Neural progenitor cell (in vitro differentiated cells): ENCODE measurements around the gene HTR1D. TPM values are rescaled to one million over a fixed set of nuclear protein-coding genes. Genes with fewer than 3 reads are reported as not detected.

Experiments
- DNase-seq: peaks from one replicate; pipeline ENCODE4 v3.0.0-alpha.2; 2016; ENCODE audit warnings: low spot score
- H2AFZ ChIP-seq: fragments of 200-600 bp; sonication (generic); replicated peaks from 2 replicates; pipeline ENCODE4 v1.6.1; 2016; ENCODE audit warnings: antibody characterized with exemption
- H3F3A ChIP-seq: fragments of 200-600 bp; sonication (generic); 2 replicates; pipeline ENCODE4 v1.6.1; 2016; ENCODE audit warnings: antibody characterized with exemption, low read depth
- H3K27ac ChIP-seq: fragments of 200-600 bp; sonication (generic); 2 replicates; pipeline ENCODE4 v1.5.1; 2016; ENCODE audit warnings: mild to moderate bottlenecking
- H3K27me3 ChIP-seq: fragments of 200-600 bp; sonication (generic); 2 replicates; pipeline ENCODE4 v1.6.1; 2016; ENCODE audit warnings: mild to moderate bottlenecking, moderate library complexity
- H3K36me3 ChIP-seq: fragments of 200-600 bp; sonication (generic); 2 replicates; pipeline ENCODE4 v1.5.1; 2016
- H3K4me1 ChIP-seq: fragments of 200-600 bp; sonication (generic); 2 replicates; pipeline ENCODE4 v1.6.1; 2016; ENCODE audit warnings: mixed run types
- H3K4me2 ChIP-seq: fragments of 200-600 bp; sonication (generic); 2 replicates; pipeline ENCODE4 v1.6.1; 2016
- H3K4me3 ChIP-seq: fragments of 200-600 bp; sonication (generic); 2 replicates; pipeline ENCODE4 v1.5.1; 2016
- H3K79me2 ChIP-seq: fragments of 200-600 bp; sonication (generic); 2 replicates; pipeline ENCODE4 v1.6.1; 2016; ENCODE audit warnings: low read depth
- H3K9ac ChIP-seq: fragments of 200-600 bp; sonication (generic); 2 replicates; pipeline ENCODE4 v1.6.1; 2016
- H3K9me3 ChIP-seq: fragments of 200-600 bp; sonication (generic); 2 replicates; pipeline ENCODE4 v1.5.1; 2016; ENCODE audit warnings: low read depth
- H4K20me1 ChIP-seq: fragments of 200-600 bp; sonication (generic); 2 replicates; pipeline ENCODE4 v1.6.1; 2016; ENCODE audit warnings: low read depth
- H3K27ac Mint-ChIP-seq: 3 replicates; pipeline ENCODE4 v1.8.0; 2021; ENCODE audit warnings: mixed read lengths
- H3K27me3 Mint-ChIP-seq: 2 replicates; pipeline ENCODE4 v1.8.0; 2022; ENCODE audit warnings: low read depth, mild to moderate bottlenecking, inconsistent platforms, moderate library complexity, mixed read lengths; ENCODE audit not compliant: insufficient read depth
- H3K36me3 Mint-ChIP-seq: 3 replicates; pipeline ENCODE4 v1.8.0; 2021; ENCODE audit warnings: mixed read lengths
- H3K4me1 Mint-ChIP-seq: 3 replicates; pipeline ENCODE4 v1.8.0; 2021; ENCODE audit warnings: mixed read lengths
- H3K4me3 Mint-ChIP-seq: 3 replicates; pipeline ENCODE4 v1.8.0; 2021; ENCODE audit warnings: mild to moderate bottlenecking, moderate library complexity, mixed read lengths
- H3K9me3 Mint-ChIP-seq: 3 replicates; pipeline ENCODE4 v1.8.0; 2020; ENCODE audit warnings: mixed read lengths
- CTCF ChIP-seq: fragments of 200-600 bp; sonication (generic); IDR thresholded peaks from 2 replicates; pipeline ENCODE4 v1.5.1; 2017; ENCODE audit warnings: antibody characterized with exemption, mild to moderate bottlenecking
- EZH2 ChIP-seq: fragments of 200-600 bp; sonication (generic); IDR thresholded peaks from 2 replicates; pipeline ENCODE4 v1.6.1; 2017; ENCODE audit warnings: antibody characterized with exemption, mild to moderate bottlenecking, moderate library complexity
- EZH2phosphoT487 ChIP-seq: fragments of 200-600 bp; sonication (generic); IDR thresholded peaks from 2 replicates; pipeline ENCODE4 v1.6.1; 2017; ENCODE audit warnings: antibody characterized with exemption
- total RNA-seq: library from RNA; depleted of rRNA; stranded (reverse); fragments of >200 nt; gene quantifications from 2 replicates; pipeline ENCODE4 v1.2.3, GENCODE V29; 2015; ENCODE audit warnings: low replicate concordance

HTR1D gene
- total RNA-seq, 1 donor from 2014 or later, result 1.1 TPM

- peaks cover 4% of the 10 kb centered on the region for H3K36me3 Mint-ChIP-seq
- no peaks in the 10 kb centered on the region for H4K20me1 ChIP-seq
- peaks cover 5% of the 10 kb centered on the region for H3K27me3 Mint-ChIP-seq
- H3K79me2 ChIP-seq, result no peaks in the 10 kb centered on the region
- H3K4me3 ChIP-seq, result no peak overlapping the region
- peak overlapping the region; percentile 15 for H3K27ac Mint-ChIP-seq
- peaks cover 6% of the 10 kb centered on the region for H3F3A ChIP-seq
- H3K9ac ChIP-seq, result no peak overlapping the region
- H3K27me3 ChIP-seq, result no peaks in the 10 kb centered on the region
- H2AFZ ChIP-seq, result no peak overlapping the region
- H3K27ac ChIP-seq, result no peak overlapping the region
- no peak overlapping the region for H3K4me3 Mint-ChIP-seq
- H3K4me2 ChIP-seq, result no peak overlapping the region
- no peaks in the 10 kb centered on the region for H3K9me3 ChIP-seq
- peaks cover 11% of the 10 kb centered on the region for H3K4me1 Mint-ChIP-seq
- peaks cover 8% of the 10 kb centered on the region for H3K9me3 Mint-ChIP-seq
- H3K4me1 ChIP-seq, result peaks cover 4% of the 10 kb centered on the region
- no peak for DNase-seq
- TF ChIP-seq CTCF (no peak), EZH2phosphoT487 (no peak)
- no peaks in the 10 kb centered on the region for H3K36me3 ChIP-seq
These were observed 37.3 kb upstream of the HTR1D start for GRCh38 chr1:23254584-23254983.

DNA sequence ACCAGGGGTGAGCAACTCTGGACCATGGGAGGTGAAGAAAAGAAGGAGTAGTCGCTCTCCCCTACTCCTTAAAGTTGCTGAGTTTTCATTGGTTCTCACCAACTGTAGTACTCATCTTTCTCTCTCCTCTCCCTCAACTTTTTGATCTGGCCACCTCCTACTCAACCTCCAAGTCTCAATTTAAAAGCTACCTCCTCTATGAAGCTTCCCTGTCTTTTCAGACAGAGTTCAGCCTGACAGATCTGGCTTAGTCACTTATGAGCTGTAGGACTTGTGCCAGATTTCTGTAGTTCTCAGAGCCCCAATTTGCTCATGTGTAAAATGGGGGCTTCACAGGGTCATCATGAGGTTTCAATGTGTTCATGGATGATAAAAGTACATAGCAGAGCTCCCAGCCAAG lies 34.5 kb upstream of the HTR1D start:
- no peaks in the 10 kb centered on the region for H3K4me1 ChIP-seq
- H3K9ac ChIP-seq, result no peak overlapping the region
- Mint-ChIP-seq H3K9me3 (peaks cover 8% of the 10 kb centered on the region), H3K36me3 (peaks cover 4% of the 10 kb centered on the region), H3K4me3 (no peak overlapping the region), H3K27me3 (peaks cover 9% of the 10 kb centered on the region), H3K4me1 (peaks cover 12% of the 10 kb centered on the region), H3K27ac (no peak overlapping the region)
- no peaks in the 10 kb centered on the region for H3K27me3 ChIP-seq
- TF ChIP-seq EZH2phosphoT487, result no peak
- DNase-seq, result no peak
- peaks cover 4% of the 10 kb centered on the region for H3K9me3 ChIP-seq
- no peaks in the 10 kb centered on the region for H3K36me3 ChIP-seq
- peaks cover 16% of the 10 kb centered on the region for H3F3A ChIP-seq
- H3K4me2 ChIP-seq, result no peak overlapping the region
- no peak overlapping the region for H3K27ac ChIP-seq
- no peak overlapping the region for H3K4me3 ChIP-seq
- no peaks in the 10 kb centered on the region for H3K79me2 ChIP-seq
- H2AFZ ChIP-seq, result no peak overlapping the region
- no peaks in the 10 kb centered on the region for H4K20me1 ChIP-seq

DNA sequence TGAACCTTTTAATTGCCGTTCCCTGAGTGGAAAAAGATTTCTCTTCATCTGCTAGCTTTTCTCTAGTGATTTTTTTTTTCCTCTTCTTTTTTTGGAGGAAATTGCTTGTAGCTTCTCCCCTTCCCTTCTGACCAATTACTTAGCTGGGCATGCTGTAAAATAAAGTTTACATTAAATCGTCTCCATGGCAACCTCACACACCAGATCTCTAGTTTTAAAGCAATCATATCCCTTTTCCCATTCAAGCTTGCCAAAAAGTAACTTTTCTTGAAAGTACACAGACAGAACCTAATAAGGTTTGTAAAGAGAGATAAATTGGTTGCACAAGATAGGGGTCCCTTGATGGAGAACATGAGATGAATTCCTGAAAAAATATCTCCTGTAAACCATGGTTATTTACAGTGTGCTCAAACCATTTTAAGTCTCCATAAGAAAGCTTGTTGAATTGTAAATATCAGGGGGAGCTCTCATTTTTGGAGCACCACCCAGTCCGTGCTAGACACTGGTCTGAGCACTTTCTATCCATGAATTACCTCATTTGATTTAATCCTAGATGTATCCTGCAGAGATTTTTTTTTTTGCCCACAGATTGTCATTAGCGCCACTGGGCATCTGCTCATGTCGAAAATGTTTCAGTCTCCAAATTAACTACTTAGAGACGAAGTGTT lies 32.6 kb upstream of the HTR1D start:
- H3K9me3 Mint-ChIP-seq, result peaks cover 2% of the 10 kb centered on the region
- H3K4me1 Mint-ChIP-seq, result peaks cover 12% of the 10 kb centered on the region
- H3K4me1 ChIP-seq, result no peaks in the 10 kb centered on the region
- H3K4me3 Mint-ChIP-seq, result no peak overlapping the region
- H3K9me3 ChIP-seq, result peaks cover 4% of the 10 kb centered on the region
- no peak overlapping the region for H3K4me2 ChIP-seq
- H3K36me3 Mint-ChIP-seq, result no peaks in the 10 kb centered on the region
- H2AFZ ChIP-seq, result no peak overlapping the region
- no peak overlapping the region for H3K9ac ChIP-seq
- H3K27me3 ChIP-seq, result no peaks in the 10 kb centered on the region
- no peak overlapping the region for H3K27ac ChIP-seq
- H4K20me1 ChIP-seq, result no peaks in the 10 kb centered on the region
- no peak for DNase-seq
- TF ChIP-seq EZH2 (no peak), CTCF (no peak), EZH2phosphoT487 (no peak)
- H3K79me2 ChIP-seq, result no peaks in the 10 kb centered on the region
- peaks cover 8% of the 10 kb centered on the region for H3K27me3 Mint-ChIP-seq
- no peak overlapping the region for H3K4me3 ChIP-seq
- no peak overlapping the region for H3K27ac Mint-ChIP-seq
- H3F3A ChIP-seq, result peaks cover 16% of the 10 kb centered on the region
- H3K36me3 ChIP-seq, result no peaks in the 10 kb centered on the region

- no peaks in the 10 kb centered on the region for H3K4me1 ChIP-seq
- H3K4me3 ChIP-seq, result no peak overlapping the region
- peaks cover 16% of the 10 kb centered on the region for H3F3A ChIP-seq
- no peak overlapping the region for H2AFZ ChIP-seq
- H3K9ac ChIP-seq, result no peak overlapping the region
- peaks cover 11% of the 10 kb centered on the region for H3K27me3 Mint-ChIP-seq
- no peaks in the 10 kb centered on the region for H3K36me3 Mint-ChIP-seq
- DNase-seq, result no peak
- no peaks in the 10 kb centered on the region for H3K79me2 ChIP-seq
- H3K27me3 ChIP-seq, result no peaks in the 10 kb centered on the region
- no peak overlapping the region for H3K4me2 ChIP-seq
- H3K9me3 ChIP-seq, result peaks cover 4% of the 10 kb centered on the region
- H3K27ac Mint-ChIP-seq, result no peak overlapping the region
- H3K36me3 ChIP-seq, result no peaks in the 10 kb centered on the region
- no peak for TF ChIP-seq EZH2
- TF ChIP-seq CTCF, result no peak
- TF ChIP-seq EZH2phosphoT487, result no peak
- H3K9me3 Mint-ChIP-seq, result peaks cover 2% of the 10 kb centered on the region
- H3K27ac ChIP-seq, result no peak overlapping the region
- no peaks in the 10 kb centered on the region for H4K20me1 ChIP-seq
- no peak overlapping the region for H3K4me3 Mint-ChIP-seq
- H3K4me1 Mint-ChIP-seq, result peaks cover 10% of the 10 kb centered on the region
These were observed 30.0 kb upstream of the HTR1D start for GRCh38 chr1:23247276-23247675.
